Hepatocyte (in vitro differentiated cells): Measurements from ENCODE around the gene EIF4ENIF1. TPM values are rescaled to one million over a fixed set of nuclear protein-coding genes. Genes with fewer than 3 reads are reported as not detected.
"Not testable (repeated sequence)": the region's sequence is repeated elsewhere in the genome, so short reads cannot be mapped to it uniquely, and the experiment has no call there.

ENCODE experiments used
- DNase-seq: peaks from one replicate; pipeline ENCODE4 v3.0.0-alpha.2; 2016; ENCODE audit warnings: low spot score
- H2AFZ ChIP-seq: fragments of 200-600 bp; sonication (generic); 2 replicates; pipeline ENCODE4 v1.6.0; 2016; ENCODE audit warnings: antibody characterized with exemption, mild to moderate bottlenecking
- H3K27ac ChIP-seq: fragments of 200-600 bp; sonication (generic); 2 replicates; pipeline ENCODE4 v1.5.1; 2016; ENCODE audit warnings: mild to moderate bottlenecking
- H3K27me3 ChIP-seq: fragments of 200-600 bp; sonication (generic); 2 replicates; pipeline ENCODE4 v1.6.1; 2016
- H3K36me3 ChIP-seq: fragments of 200-600 bp; sonication (generic); replicated peaks from 2 replicates; pipeline ENCODE4 v1.5.1; 2016; ENCODE audit warnings: low read depth; ENCODE audit not compliant: insufficient read depth
- H3K4me1 ChIP-seq: fragments of 200-600 bp; sonication (generic); 2 replicates; pipeline ENCODE4 v1.5.1; 2016; ENCODE audit warnings: mild to moderate bottlenecking, moderate library complexity; ENCODE audit not compliant: insufficient read depth
- H3K4me2 ChIP-seq: fragments of 200-600 bp; sonication (generic); 2 replicates; pipeline ENCODE4 v1.6.0; 2016
- H3K4me3 ChIP-seq: fragments of 200-600 bp; sonication (generic); 2 replicates; pipeline ENCODE4 v1.5.1; 2016; ENCODE audit warnings: mild to moderate bottlenecking
- H3K79me2 ChIP-seq: fragments of 200-600 bp; sonication (generic); 2 replicates; pipeline ENCODE4 v1.6.0; 2017; ENCODE audit warnings: mild to moderate bottlenecking
- H3K9me2 ChIP-seq: fragments of 200-600 bp; sonication (generic); replicated peaks from 2 replicates; pipeline ENCODE4 v1.6.0; 2017; ENCODE audit warnings: mild to moderate bottlenecking; ENCODE audit not compliant: insufficient read depth
- H3K9me3 ChIP-seq: fragments of 200-600 bp; sonication (generic); 2 replicates; pipeline ENCODE4 v1.5.1; 2016; ENCODE audit warnings: low read depth, mild to moderate bottlenecking
- H4K20me1 ChIP-seq: fragments of 200-600 bp; sonication (generic); 2 replicates; pipeline ENCODE4 v1.6.0; 2016; ENCODE audit warnings: mild to moderate bottlenecking; ENCODE audit not compliant: insufficient read depth, poor library complexity, severe bottlenecking
- CTCF ChIP-seq: fragments of 200-600 bp; sonication (generic); IDR thresholded peaks from 2 replicates; pipeline ENCODE4 v1.5.1; 2016; ENCODE audit warnings: antibody characterized with exemption, mild to moderate bottlenecking; ENCODE audit not compliant: poor library complexity
- EZH2 ChIP-seq: fragments of 200-600 bp; sonication (generic); IDR thresholded peaks from 2 replicates; pipeline ENCODE4 v1.6.1; 2016; ENCODE audit warnings: antibody characterized with exemption, mild to moderate bottlenecking, borderline replicate concordance
- EZH2phosphoT487 ChIP-seq: fragments of 200-600 bp; sonication (generic); IDR thresholded peaks from one replicate; pipeline ENCODE4 v1.6.1; 2018; ENCODE audit warnings: antibody characterized with exemption, mild to moderate bottlenecking, low read depth, moderate library complexity; ENCODE audit not compliant: unreplicated experiment, severe bottlenecking
- WGBS: methylation state at CpG from one replicate; pipeline ENCODE4 v1.1.6; 2016; ENCODE audit warnings: low lambda C conversion rate; ENCODE audit errors: missing lambda C conversion rate; 5-methylcytosine and 5-hydroxymethylcytosine counted together
- polyA plus RNA-seq: library from polyadenylated mRNA; unstranded; fragments of >200 nt; fragmentation: Nextera tagmentation; extraction: Ambion mirVana; gene quantifications from 2 replicates; pipeline ENCODE4 v1.2.1, GENCODE V29; 2016
- total RNA-seq: library from RNA; depleted of rRNA; stranded (reverse); fragments of >200 nt; gene quantifications from 2 replicates; pipeline ENCODE4 v1.2.3, GENCODE V29; 2014

The EIF4ENIF1 gene
- total and polyA plus RNA-seq, 2 experiments from 2014 or later, result 9.2 to 13.3 TPM

DNA sequence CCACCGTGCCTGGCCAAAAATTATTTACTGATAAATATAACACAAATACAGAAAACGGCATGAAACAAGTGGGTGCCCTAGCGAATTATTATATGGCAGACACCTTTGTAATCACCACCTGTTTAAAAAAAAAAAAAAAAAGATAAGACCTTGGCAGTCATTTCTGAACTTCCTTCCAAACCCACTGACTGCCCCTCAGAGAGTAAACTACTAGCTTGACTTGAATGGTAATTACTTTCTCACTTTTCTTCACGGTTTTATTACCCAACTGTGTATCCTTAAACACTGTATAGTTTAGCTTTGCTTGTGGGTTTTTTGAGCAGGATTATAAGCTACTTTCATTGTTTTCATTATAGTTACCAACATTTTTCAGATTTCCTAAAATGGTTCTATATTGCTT, 30.4 kb upstream of the EIF4ENIF1 start:
- Histone ChIP-seq H3K4me3 (no peak overlapping the region), H3K9me3 (no peaks in the 10 kb centered on the region), H3K4me1 (no peaks in the 10 kb centered on the region), H3K4me2 (no peak overlapping the region), H3K27me3 (no peaks in the 10 kb centered on the region), H4K20me1 (no peaks in the 10 kb centered on the region), H3K27ac (no peak overlapping the region), H3K79me2 (no peaks in the 10 kb centered on the region), H2AFZ (no peak overlapping the region), H3K9me2 (no peaks in the 10 kb centered on the region), H3K36me3 (peaks cover 3% of the 10 kb centered on the region)
- 86% methylated on average over 4 of the region's 4 CpGs for WGBS
- no peak for DNase-seq
- TF ChIP-seq EZH2phosphoT487, result no peak

DNA sequence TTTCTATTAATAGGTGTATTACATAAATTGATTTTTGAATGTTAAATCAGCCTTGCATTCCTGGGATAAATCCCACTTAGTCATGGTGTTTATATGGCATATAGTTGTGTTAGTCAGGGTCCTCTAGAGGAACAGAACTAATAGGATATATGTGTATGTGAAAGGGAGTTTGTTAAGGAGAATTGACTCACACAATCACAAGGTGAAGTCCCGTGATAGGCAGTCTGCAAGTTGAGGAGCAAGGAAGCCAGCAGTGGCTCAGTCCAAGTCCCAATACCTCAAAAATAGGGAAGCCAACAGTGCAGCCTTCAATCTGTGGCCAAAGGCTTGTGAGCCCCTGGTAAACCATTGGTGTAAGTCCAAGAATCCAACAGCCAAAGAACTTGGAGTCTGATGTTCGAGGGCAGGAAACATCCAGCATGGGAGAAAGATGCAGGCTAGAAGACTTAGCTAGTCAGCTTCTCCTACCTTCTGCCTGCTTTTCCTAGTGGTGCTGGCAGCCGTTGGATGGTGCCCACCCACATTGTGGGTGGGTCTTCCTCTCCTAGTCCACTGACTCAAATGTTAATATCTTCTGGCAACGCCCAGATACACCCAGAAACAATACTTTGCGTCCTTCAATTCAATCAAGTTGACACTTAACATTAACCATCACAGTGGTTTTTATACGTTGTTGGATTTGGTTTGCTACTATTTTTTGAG, 19.6 kb upstream of the EIF4ENIF1 start:
- no peaks in the 10 kb centered on the region for H3K9me2 ChIP-seq
- H3K4me1 ChIP-seq, result no peaks in the 10 kb centered on the region
- H3K79me2 ChIP-seq, result peaks cover 3% of the 10 kb centered on the region
- H3K27me3 ChIP-seq, result no peaks in the 10 kb centered on the region
- H3K9me3 ChIP-seq, result no peaks in the 10 kb centered on the region
- WGBS, result 91% methylated on average over 6 of the region's 6 CpGs
- H3K36me3 ChIP-seq, result no peaks in the 10 kb centered on the region
- no peak overlapping the region for H3K27ac ChIP-seq
- no peak for TF ChIP-seq EZH2
- TF ChIP-seq CTCF, result no peak
- TF ChIP-seq EZH2phosphoT487, result no peak
- no peak for DNase-seq
- no peak overlapping the region for H3K4me3 ChIP-seq
- no peaks in the 10 kb centered on the region for H4K20me1 ChIP-seq
- H2AFZ ChIP-seq, result no peak overlapping the region
- no peak overlapping the region for H3K4me2 ChIP-seq

DNA sequence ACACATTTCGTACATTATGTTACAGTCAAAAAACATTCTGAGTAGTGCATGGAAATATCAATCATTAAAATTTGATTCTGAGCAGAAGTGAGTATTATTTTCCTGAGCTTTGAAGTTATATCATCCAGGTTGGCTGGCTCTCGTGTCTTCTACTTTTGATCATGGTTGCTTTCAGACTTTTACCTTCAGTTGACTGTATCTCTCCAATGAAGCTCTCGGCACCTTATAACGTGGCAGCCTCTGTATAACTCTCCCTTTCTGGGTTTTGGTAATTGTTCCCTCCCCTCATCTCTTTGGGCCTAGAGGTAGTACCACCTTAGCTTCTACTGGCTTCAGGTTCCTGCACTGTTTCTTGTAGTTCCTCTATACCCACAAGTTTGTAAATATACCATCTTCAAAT, 18.9 kb upstream of the EIF4ENIF1 start:
- 90% methylated on average over 4 of the region's 4 CpGs for WGBS
- no peak for DNase-seq
- no peak overlapping the region for H3K4me2 ChIP-seq
- H3K36me3 ChIP-seq, result no peaks in the 10 kb centered on the region
- no peak overlapping the region for H3K4me3 ChIP-seq
- H3K9me2 ChIP-seq, result no peaks in the 10 kb centered on the region
- no peaks in the 10 kb centered on the region for H3K27me3 ChIP-seq
- no peak overlapping the region for H3K27ac ChIP-seq
- H2AFZ ChIP-seq, result no peak overlapping the region
- no peak for TF ChIP-seq EZH2phosphoT487
- no peak for TF ChIP-seq EZH2
- TF ChIP-seq CTCF, result no peak
- no peaks in the 10 kb centered on the region for H4K20me1 ChIP-seq
- no peaks in the 10 kb centered on the region for H3K4me1 ChIP-seq
- peaks cover 6% of the 10 kb centered on the region for H3K79me2 ChIP-seq
- H3K9me3 ChIP-seq, result no peaks in the 10 kb centered on the region

GRCh38 chr22:31507517-31507916, 17.9 kb upstream of the EIF4ENIF1 start:
- not testable (repeated sequence) for H3K4me1 ChIP-seq, H3K27ac ChIP-seq, H4K20me1 ChIP-seq, H3K4me3 ChIP-seq, H3K79me2 ChIP-seq, H3K9me3 ChIP-seq, H2AFZ ChIP-seq, H3K9me2 ChIP-seq, H3K4me2 ChIP-seq, H3K27me3 ChIP-seq, DNase-seq, H3K36me3 ChIP-seq
